GM10248 (cell line): ENCODE data around the gene GGCT.

Experiments
- CTCF ChIA-PET: fragments of 300-600 bp; sonication (Branson Sonifier 250); formaldehyde crosslinking; extraction: SDS; loops from one replicate; lab custom pipeline; 2021; ENCODE audit warnings: antibody characterized with exemption; lab: Yijun Ruan, JAX
- POLR2A ChIA-PET: fragments of 350-650 bp; sonication (Branson Sonifier 250); formaldehyde crosslinking; extraction: SDS; loops from one replicate; lab custom pipeline; 2020; ENCODE audit warnings: antibody characterized with exemption; lab: Yijun Ruan, JAX
- DNase-seq: peaks from one replicate; pipeline ENCODE4 v3.0.0; 2012; ENCODE audit errors: extremely low spot score
- CTCF ChIP-seq: IDR thresholded peaks from 2 replicates; pipeline ENCODE4 v1.5.1; 2012; ENCODE audit warnings: mild to moderate bottlenecking, low read depth; ENCODE audit errors: extremely low read depth, missing control alignments, control extremely low read depth

The GGCT gene

GRCh38 chr7:30471205-30471604, 33.4 kb downstream of the GGCT start:
- POLR2A ChIA-PET = no interaction called here
- CTCF ChIA-PET = interaction anchor here (0.7 kb wide), 1 partner anchor 28 kb away, joined by 3 read pairs; no protein-coding TSS in a partner anchor
- no peak for DNase-seq
- TF ChIP-seq CTCF = no peak

- no peak for DNase-seq
- TF ChIP-seq CTCF = no peak
- POLR2A ChIA-PET = no interaction called here
- CTCF ChIA-PET = no interaction called here
These were observed 33.9 kb downstream of the GGCT start for GRCh38 chr7:30470771-30471170.

- TF ChIP-seq CTCF = no peak
- DNase-seq = no peak
- ChIA-PET CTCF (interaction anchor here (2.4 kb wide), 1 partner anchor 8 kb away, joined by 12 read pairs; the partner anchor contains the start of gene NOD1), POLR2A (no interaction called here)
These were observed 34.4 kb downstream of the GGCT start for GRCh38 chr7:30470163-30470770.

GRCh38 chr7:30469303-30469702, 35.3 kb downstream of the GGCT start:
- DNase-seq = no peak
- TF ChIP-seq CTCF = no peak
- POLR2A ChIA-PET = no interaction called here
- CTCF ChIA-PET = interaction anchor here (0.8 to 2.4 kb wide), 2 partner anchors 9 to 22 kb away, joined by 3 to 12 read pairs; partner anchors contain the start of gene NOD1

GRCh38 chr7:30468791-30469190, 35.8 kb downstream of the GGCT start:
- no peak for DNase-seq
- TF ChIP-seq CTCF = no peak
- ChIA-PET POLR2A (no interaction called here), CTCF (interaction anchor here (0.8 to 2.4 kb wide), 2 partner anchors 9 to 22 kb away, joined by 3 to 12 read pairs; partner anchors contain the start of gene NOD1)

- ChIA-PET POLR2A (no interaction called here), CTCF (interaction anchor here (2.4 kb wide), 1 partner anchor 10 kb away, joined by 12 read pairs; the partner anchor contains the start of gene NOD1)
- TF ChIP-seq CTCF = no peak
- DNase-seq = no peak
These were observed 36.6 kb downstream of the GGCT start for GRCh38 chr7:30468041-30468440.
